Activated T-helper 1 cell treated with anti-CD3 and anti-CD28 coated beads, Interleukin-2, amount 50 U/mL, for 16 hours (primary cell): ENCODE results near the gene NPAS3.

Source experiments
- DNase-seq, 2 donors: peaks; one replicate each; pipeline ENCODE4 v3.0.0-alpha.2; 2020; ENCODE audit warnings: low read depth in 1 of 2, low spot score in 1 of 2

NPAS3 gene

GRCh38 chr14:33369041-33369440, 430.4 kb downstream of the NPAS3 start:
- DNase-seq: no peak

- DNase-seq: no peak
Observed at GRCh38 chr14:33369972-33370371, 431.3 kb downstream of the NPAS3 start.

GRCh38 chr14:33370426-33370825, 431.7 kb downstream of the NPAS3 start:
- no peak for DNase-seq

- DNase-seq: no peak
Observed at GRCh38 chr14:33375196-33375595, 436.5 kb downstream of the NPAS3 start.

- no peak for DNase-seq
Observed at GRCh38 chr14:33375786-33376185, 437.1 kb downstream of the NPAS3 start.

GRCh38 chr14:33376510-33376909, 437.8 kb downstream of the NPAS3 start:
- no peak for DNase-seq

- DNase-seq: no peak
Observed at GRCh38 chr14:33377596-33378390, 439.1 kb downstream of the NPAS3 start.

GRCh38 chr14:33381717-33382116, 443.0 kb downstream of the NPAS3 start:
- DNase-seq: no peak

GRCh38 chr14:33386140-33386539, 447.5 kb downstream of the NPAS3 start:
- no peak for DNase-seq

- no peak for DNase-seq
Observed at GRCh38 chr14:33386781-33387180, 448.1 kb downstream of the NPAS3 start.

GRCh38 chr14:33390335-33390734, 451.7 kb downstream of the NPAS3 start:
- no peak for DNase-seq

- DNase-seq: no peak
Observed at GRCh38 chr14:33393231-33393894, 454.7 kb downstream of the NPAS3 start.

- DNase-seq: no peak
Observed at GRCh38 chr14:33393895-33394368, 455.3 kb downstream of the NPAS3 start.

- DNase-seq: no peak
Observed at GRCh38 chr14:33401311-33401710, 462.6 kb downstream of the NPAS3 start.

- no peak for DNase-seq
Observed at GRCh38 chr14:33402604-33403003, 463.9 kb downstream of the NPAS3 start.

GRCh38 chr14:33404054-33404453, 465.4 kb downstream of the NPAS3 start:
- no peak for DNase-seq

- DNase-seq: no peak
Observed at GRCh38 chr14:33404964-33405574, 466.4 kb downstream of the NPAS3 start.

GRCh38 chr14:33406766-33407165, 468.1 kb downstream of the NPAS3 start:
- DNase-seq: no peak

GRCh38 chr14:33408291-33408690, 469.6 kb downstream of the NPAS3 start:
- DNase-seq: no peak

- no peak for DNase-seq
Observed at GRCh38 chr14:33412450-33412849, 473.8 kb downstream of the NPAS3 start.

- no peak for DNase-seq
Observed at GRCh38 chr14:33413381-33413780, 474.7 kb downstream of the NPAS3 start.

- DNase-seq: no peak
Observed at GRCh38 chr14:33414041-33414440, 475.4 kb downstream of the NPAS3 start.
